DOHH2 (cell line): Measurements from ENCODE around the gene DTNB.

Source experiments
- CTCF ChIP-seq: fragments of 200-600 bp; sonication (generic); IDR thresholded peaks from one replicate; pipeline ENCODE4 v1.5.1; 2014; ENCODE audit warnings: antibody characterized with exemption, mild to moderate bottlenecking, low read depth, low read length; ENCODE audit not compliant: poor library complexity, severe bottlenecking
- EZH2phosphoT487 ChIP-seq: fragments of 200-600 bp; sonication (generic); IDR thresholded peaks from 2 replicates; pipeline ENCODE4 v1.6.1; 2017; ENCODE audit warnings: borderline replicate concordance, mild to moderate bottlenecking, antibody characterized with exemption, low read length, moderate library complexity, mixed read lengths

- TF ChIP-seq EZH2phosphoT487 = no peak
- no peak for TF ChIP-seq CTCF
Measured at GRCh38 chr2:25534455-25534854, 138.9 kb downstream of the DTNB start.
